Tibial artery (tissue), 4 donors: ENCODE results near the gene MMRN1.

Source experiments
- DNase-seq, 2 donors: peaks; one replicate each; pipeline ENCODE4 v3.0.0-alpha.2; 2019
- H3K27ac ChIP-seq, 2 donors: fragments of 200-600 bp; sonication (generic) in 1 of 2; 1 replicate in 1 of 2; 2 replicates in 1 of 2; pipeline ENCODE4 v1.5.1; 2018 to 2019; ENCODE audit warnings: mild to moderate bottlenecking in 1 of 2
- H3K27me3 ChIP-seq, 2 donors: fragments of 200-600 bp; sonication (generic) in 1 of 2; one replicate each; pipeline versions ENCODE4 v1.5.1 to v1.6.0; 2016 to 2019
- H3K36me3 ChIP-seq, 3 donors: fragments of 200-600 bp; sonication (generic) in 2 of 3; one replicate each; pipeline ENCODE4 v1.5.1; 2016 to 2019; ENCODE audit warnings: mild to moderate bottlenecking in 2 of 3
- H3K4me1 ChIP-seq, 4 donors: fragments of 200-600 bp; sonication (generic) in 2 of 4; 1 replicate in 3 of 4; 2 replicates in 1 of 4; pipeline ENCODE4 v1.5.1; 2016 to 2019
- H3K4me3 ChIP-seq, 2 donors: fragments of 200-600 bp; sonication (generic) in 1 of 2; 1 replicate in 1 of 2; 2 replicates in 1 of 2; pipeline ENCODE4 v1.5.1; 2018 to 2019; ENCODE audit warnings: mild to moderate bottlenecking in 2 of 2
- H3K9me3 ChIP-seq, 3 donors: fragments of 200-600 bp; sonication (generic) in 1 of 3; one replicate each; pipeline ENCODE4 v1.5.1; 2016 to 2019
- intact Hi-C: fragments of 100-400 bp; cut with DNase I; formaldehyde crosslinking; loops from one replicate; pipeline ENCODE4 v1.15.0; 2023; ENCODE audit warnings: low total_unique reads
- TF ChIP-seq, protein P1 (sequence below), 2 experiments: fragments of 200-600 bp in 1 of 2; fragments of 450-650 bp in 1 of 2; IDR thresholded peaks; one replicate each; pipeline ENCODE4 v1.5.1; 2017 to 2019; ENCODE audit warnings: antibody characterized with exemption in 2 of 2, mild to moderate bottlenecking in 1 of 2, moderate library complexity in 1 of 2

MMRN1 gene, protein sequence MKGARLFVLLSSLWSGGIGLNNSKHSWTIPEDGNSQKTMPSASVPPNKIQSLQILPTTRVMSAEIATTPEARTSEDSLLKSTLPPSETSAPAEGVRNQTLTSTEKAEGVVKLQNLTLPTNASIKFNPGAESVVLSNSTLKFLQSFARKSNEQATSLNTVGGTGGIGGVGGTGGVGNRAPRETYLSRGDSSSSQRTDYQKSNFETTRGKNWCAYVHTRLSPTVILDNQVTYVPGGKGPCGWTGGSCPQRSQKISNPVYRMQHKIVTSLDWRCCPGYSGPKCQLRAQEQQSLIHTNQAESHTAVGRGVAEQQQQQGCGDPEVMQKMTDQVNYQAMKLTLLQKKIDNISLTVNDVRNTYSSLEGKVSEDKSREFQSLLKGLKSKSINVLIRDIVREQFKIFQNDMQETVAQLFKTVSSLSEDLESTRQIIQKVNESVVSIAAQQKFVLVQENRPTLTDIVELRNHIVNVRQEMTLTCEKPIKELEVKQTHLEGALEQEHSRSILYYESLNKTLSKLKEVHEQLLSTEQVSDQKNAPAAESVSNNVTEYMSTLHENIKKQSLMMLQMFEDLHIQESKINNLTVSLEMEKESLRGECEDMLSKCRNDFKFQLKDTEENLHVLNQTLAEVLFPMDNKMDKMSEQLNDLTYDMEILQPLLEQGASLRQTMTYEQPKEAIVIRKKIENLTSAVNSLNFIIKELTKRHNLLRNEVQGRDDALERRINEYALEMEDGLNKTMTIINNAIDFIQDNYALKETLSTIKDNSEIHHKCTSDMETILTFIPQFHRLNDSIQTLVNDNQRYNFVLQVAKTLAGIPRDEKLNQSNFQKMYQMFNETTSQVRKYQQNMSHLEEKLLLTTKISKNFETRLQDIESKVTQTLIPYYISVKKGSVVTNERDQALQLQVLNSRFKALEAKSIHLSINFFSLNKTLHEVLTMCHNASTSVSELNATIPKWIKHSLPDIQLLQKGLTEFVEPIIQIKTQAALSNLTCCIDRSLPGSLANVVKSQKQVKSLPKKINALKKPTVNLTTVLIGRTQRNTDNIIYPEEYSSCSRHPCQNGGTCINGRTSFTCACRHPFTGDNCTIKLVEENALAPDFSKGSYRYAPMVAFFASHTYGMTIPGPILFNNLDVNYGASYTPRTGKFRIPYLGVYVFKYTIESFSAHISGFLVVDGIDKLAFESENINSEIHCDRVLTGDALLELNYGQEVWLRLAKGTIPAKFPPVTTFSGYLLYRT

DNA sequence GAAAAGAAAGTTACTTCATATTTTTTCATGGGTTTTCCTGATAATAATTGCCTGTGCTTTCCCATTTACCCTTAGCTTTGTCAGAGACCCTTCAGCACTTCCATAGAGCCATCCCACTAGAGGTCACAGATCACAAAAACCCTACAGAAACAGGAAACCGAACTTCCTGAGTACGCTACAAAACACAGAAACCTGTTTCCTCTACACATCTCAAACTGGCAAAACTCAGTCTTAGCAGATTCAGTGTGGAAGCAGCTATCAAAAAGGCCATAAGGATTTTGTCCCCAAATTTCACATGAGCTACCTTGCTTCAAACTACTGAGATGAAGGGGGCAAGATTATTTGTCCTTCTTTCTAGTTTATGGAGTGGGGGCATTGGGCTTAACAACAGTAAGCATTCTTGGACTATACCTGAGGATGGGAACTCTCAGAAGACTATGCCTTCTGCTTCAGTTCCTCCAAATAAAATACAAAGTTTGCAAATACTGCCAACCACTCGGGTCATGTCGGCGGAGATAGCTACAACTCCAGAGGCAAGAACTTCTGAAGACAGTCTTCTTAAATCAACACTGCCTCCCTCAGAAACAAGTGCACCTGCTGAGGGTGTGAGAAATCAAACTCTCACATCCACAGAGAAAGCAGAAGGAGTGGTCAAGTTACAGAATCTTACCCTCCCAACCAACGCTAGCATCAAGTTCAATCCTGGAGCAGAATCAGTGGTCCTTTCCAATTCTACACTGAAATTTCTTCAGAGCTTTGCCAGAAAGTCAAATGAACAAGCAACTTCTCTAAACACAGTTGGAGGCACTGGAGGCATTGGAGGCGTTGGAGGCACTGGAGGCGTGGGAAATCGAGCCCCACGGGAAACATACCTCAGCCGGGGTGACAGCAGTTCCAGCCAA, at the start of gene MMRN1:
Gene MMRN1, plus strand, starts transcription at position 206 of the 902 bp plus-strand sequence. Its CDS starts 118 bp downstream, at position 324.
- Histone ChIP-seq H3K4me3 (no peak within 1 kb of the TSS), H3K27me3 (no peaks in the 10 kb centered on the region), H3K27ac (no peak within 1 kb of the TSS), H3K9me3 (no peaks in the 10 kb centered on the region), H3K4me1 (no peaks in the 10 kb centered on the region), H3K36me3 (no peaks in the 10 kb centered on the region)
- DNase-seq: no peak
- TF ChIP-seq, protein P1, sequence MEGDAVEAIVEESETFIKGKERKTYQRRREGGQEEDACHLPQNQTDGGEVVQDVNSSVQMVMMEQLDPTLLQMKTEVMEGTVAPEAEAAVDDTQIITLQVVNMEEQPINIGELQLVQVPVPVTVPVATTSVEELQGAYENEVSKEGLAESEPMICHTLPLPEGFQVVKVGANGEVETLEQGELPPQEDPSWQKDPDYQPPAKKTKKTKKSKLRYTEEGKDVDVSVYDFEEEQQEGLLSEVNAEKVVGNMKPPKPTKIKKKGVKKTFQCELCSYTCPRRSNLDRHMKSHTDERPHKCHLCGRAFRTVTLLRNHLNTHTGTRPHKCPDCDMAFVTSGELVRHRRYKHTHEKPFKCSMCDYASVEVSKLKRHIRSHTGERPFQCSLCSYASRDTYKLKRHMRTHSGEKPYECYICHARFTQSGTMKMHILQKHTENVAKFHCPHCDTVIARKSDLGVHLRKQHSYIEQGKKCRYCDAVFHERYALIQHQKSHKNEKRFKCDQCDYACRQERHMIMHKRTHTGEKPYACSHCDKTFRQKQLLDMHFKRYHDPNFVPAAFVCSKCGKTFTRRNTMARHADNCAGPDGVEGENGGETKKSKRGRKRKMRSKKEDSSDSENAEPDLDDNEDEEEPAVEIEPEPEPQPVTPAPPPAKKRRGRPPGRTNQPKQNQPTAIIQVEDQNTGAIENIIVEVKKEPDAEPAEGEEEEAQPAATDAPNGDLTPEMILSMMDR (IDR thresholded peaks at IDR 0.05): no peak
- intact Hi-C loops: no loop called here

DNA sequence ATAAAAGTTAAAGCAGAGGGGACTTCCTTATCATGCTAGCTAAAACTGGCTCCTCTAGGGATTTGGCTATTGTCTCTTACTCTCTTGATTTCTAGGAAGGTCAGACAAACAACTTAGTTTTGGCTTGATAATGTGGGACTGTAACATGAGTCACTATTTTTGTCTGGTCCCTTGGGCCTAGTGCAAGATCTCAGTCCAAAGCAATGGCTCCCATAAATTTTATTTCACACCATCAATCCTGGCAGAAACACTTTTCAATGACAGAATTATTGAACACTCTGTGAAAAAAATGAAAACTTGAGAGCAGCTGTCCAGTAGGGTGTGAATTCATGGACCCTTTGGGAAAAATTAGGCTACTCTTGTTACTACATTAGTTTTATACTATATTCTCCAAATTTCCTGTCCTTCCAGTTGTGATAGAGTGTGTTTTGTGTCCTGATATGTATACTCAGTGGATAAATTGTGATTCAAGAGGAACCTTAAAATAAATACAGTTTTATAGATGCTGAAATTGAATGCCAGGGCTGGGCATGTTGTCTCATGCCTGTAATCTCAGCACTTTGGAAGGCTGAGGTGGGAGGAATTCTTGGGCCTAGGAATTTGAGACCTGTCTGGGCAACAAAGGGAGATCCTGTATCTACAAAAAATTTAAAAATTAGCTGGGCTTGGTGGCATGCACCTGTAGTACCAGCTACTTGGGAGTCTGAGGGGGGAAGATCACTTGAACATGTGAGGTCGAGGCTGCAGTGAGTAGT, 46.9 kb upstream of the MMRN1 start:
- H3K27ac ChIP-seq: no peak overlapping the region
- intact Hi-C loops: no loop called here
- no peak overlapping the region for H3K4me3 ChIP-seq
- no peaks in the 10 kb centered on the region for H3K36me3 ChIP-seq
- no peaks in the 10 kb centered on the region for H3K27me3 ChIP-seq
- no peaks in the 10 kb centered on the region for H3K9me3 ChIP-seq
- H3K4me1 ChIP-seq: no peaks in the 10 kb centered on the region
- DNase-seq: no peak
- TF ChIP-seq, protein P1 (IDR thresholded peaks at IDR 0.05): no peak

DNA sequence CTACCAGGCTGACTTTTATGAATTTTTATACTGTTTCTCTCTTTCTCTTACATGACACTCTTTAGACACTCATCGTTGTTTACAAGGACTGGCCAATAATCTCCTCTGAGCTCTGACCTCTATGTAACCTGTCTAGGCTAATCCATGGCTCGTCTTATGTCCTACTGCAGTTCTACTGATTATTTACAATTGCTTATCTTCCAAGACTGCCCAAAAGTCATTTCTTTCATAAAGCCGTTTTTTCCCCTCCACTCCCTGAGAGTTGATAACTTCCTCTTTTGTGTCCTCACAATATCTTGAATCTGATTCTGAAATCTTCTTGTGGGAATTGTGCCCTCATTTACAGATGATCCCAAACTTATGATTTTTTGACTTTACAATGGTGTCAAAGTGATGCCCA, 39.4 kb upstream of the MMRN1 start:
- TF ChIP-seq, protein P1 (IDR thresholded peaks at IDR 0.05): no peak
- Histone ChIP-seq H3K36me3 (no peaks in the 10 kb centered on the region), H3K4me3 (no peak overlapping the region), H3K9me3 (no peaks in the 10 kb centered on the region), H3K4me1 (no peaks in the 10 kb centered on the region), H3K27ac (no peak overlapping the region), H3K27me3 (no peaks in the 10 kb centered on the region)
- DNase-seq: no peak
- intact Hi-C loops: no loop called here

DNA sequence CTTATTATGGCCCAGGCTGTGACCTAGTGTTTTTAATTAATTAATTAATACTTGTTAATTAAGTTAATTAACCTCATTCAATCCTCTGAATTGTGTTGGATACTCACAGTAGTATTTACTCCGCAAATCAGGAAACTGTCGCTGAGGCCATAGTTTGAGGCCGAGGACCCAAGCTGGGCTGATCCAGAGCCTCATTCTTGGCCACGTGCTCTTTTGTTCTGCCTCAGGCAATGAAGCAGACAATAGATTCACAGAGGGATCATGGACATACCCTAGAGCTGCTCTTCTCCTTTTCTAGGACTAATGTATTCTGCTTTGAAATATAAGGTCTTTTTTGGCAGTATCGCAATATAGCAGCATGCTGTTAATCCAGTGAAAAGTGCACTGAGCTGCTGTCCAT, 33.7 kb upstream of the MMRN1 start:
- no peaks in the 10 kb centered on the region for H3K9me3 ChIP-seq
- H3K27me3 ChIP-seq: no peaks in the 10 kb centered on the region
- no peaks in the 10 kb centered on the region for H3K36me3 ChIP-seq
- H3K4me1 ChIP-seq: no peaks in the 10 kb centered on the region
- no peak overlapping the region for H3K27ac ChIP-seq
- TF ChIP-seq, protein P1 (IDR thresholded peaks at IDR 0.05): no peak
- DNase-seq: no peak
- intact Hi-C loops: no loop called here
- no peak overlapping the region for H3K4me3 ChIP-seq
